ENCODE results near the gene FLT1. TPM values are rescaled to one million over a fixed set of nuclear protein-coding genes. Genes with fewer than 3 reads are reported as not detected.

The FLT1 gene
- total RNA-seq, 1 donor from 2014 or later: 0.47 TPM

DNA sequence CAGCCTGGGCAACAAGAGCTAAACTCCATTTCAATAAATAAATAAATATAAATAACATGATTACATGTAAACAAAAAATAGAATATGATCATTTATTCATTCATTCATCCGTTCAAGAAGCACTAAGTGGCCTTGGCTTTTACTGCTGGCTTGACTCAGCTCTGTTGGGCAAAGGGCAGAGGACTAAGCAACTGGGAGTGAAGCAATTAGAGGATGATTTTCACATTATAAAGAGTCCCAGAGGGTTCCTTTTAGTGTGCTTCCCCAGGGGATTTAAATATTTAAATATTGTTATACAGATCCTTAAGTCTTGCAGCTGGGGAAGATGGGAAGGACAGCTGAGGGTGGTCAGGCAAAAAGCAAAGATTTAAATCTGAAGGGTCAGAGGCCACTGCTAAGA lies 34.9 kb upstream of the FLT1 start:
- H3K9me3 Mint-ChIP-seq: peaks cover 6% of the 10 kb centered on the region
- no peak overlapping the region for H3K9ac ChIP-seq
- no peak overlapping the region for H3K27ac Mint-ChIP-seq
- no peak overlapping the region for H3K4me2 ChIP-seq
- H3K9me3 ChIP-seq (ENCODE audit: low read depth): no peaks in the 10 kb centered on the region
- H3K36me3 ChIP-seq: no peaks in the 10 kb centered on the region
- no peaks in the 10 kb centered on the region for H3K79me2 ChIP-seq (ENCODE audit: low read depth)
- peaks cover 18% of the 10 kb centered on the region for H3K27me3 Mint-ChIP-seq (ENCODE audit: insufficient read depth, low read depth)
- no peaks in the 10 kb centered on the region for H4K20me1 ChIP-seq (ENCODE audit: low read depth)
- DNase-seq (ENCODE audit: low spot score): no peak
- H3K27ac ChIP-seq: no peak overlapping the region
- H3K27me3 ChIP-seq: peaks cover 68% of the 10 kb centered on the region
- no peak overlapping the region for H3K4me3 Mint-ChIP-seq
- peaks cover 3% of the 10 kb centered on the region for H3K36me3 Mint-ChIP-seq
- H3K4me1 ChIP-seq: no peaks in the 10 kb centered on the region
- no peak overlapping the region for H2AFZ ChIP-seq (replicated peaks)
- peaks cover 34% of the 10 kb centered on the region for H3F3A ChIP-seq (ENCODE audit: low read depth)
- H3K4me1 Mint-ChIP-seq: no peaks in the 10 kb centered on the region
- no peak overlapping the region for H3K4me3 ChIP-seq
- TF ChIP-seq, protein P1, sequence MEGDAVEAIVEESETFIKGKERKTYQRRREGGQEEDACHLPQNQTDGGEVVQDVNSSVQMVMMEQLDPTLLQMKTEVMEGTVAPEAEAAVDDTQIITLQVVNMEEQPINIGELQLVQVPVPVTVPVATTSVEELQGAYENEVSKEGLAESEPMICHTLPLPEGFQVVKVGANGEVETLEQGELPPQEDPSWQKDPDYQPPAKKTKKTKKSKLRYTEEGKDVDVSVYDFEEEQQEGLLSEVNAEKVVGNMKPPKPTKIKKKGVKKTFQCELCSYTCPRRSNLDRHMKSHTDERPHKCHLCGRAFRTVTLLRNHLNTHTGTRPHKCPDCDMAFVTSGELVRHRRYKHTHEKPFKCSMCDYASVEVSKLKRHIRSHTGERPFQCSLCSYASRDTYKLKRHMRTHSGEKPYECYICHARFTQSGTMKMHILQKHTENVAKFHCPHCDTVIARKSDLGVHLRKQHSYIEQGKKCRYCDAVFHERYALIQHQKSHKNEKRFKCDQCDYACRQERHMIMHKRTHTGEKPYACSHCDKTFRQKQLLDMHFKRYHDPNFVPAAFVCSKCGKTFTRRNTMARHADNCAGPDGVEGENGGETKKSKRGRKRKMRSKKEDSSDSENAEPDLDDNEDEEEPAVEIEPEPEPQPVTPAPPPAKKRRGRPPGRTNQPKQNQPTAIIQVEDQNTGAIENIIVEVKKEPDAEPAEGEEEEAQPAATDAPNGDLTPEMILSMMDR (IDR thresholded peaks at IDR 0.05): no peak
- TF ChIP-seq EZH2 (IDR thresholded peaks at IDR 0.05) (no peak), EZH2phosphoT487 (IDR thresholded peaks at IDR 0.05) (no peak)

DNA sequence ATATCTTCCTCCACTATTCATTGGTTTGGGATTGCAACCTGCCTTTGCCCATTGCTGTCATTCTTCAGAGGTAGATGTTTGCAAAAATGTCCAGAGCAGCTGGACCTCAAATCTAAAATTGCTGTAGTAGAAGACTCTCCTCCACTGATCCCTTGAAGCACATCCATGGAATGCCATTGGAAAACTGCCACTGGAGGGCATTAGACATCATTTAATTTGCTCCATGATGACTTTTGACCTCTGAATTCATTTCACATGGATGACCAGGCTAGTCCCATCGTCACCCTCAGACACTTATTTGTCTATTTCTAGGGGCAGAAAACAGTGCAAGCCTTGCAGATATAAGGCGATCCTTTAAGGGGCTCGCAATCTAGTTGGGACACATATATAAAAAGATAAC lies 33.9 kb upstream of the FLT1 start:
- no peak overlapping the region for H3K9ac ChIP-seq
- peaks cover 34% of the 10 kb centered on the region for H3F3A ChIP-seq (ENCODE audit: low read depth)
- H3K27me3 ChIP-seq: peaks cover 59% of the 10 kb centered on the region
- no peak overlapping the region for H3K27ac ChIP-seq
- no peaks in the 10 kb centered on the region for H3K36me3 Mint-ChIP-seq
- TF ChIP-seq EZH2phosphoT487 (IDR thresholded peaks at IDR 0.05) (no peak), EZH2 (IDR thresholded peaks at IDR 0.05) (no peak)
- TF ChIP-seq, protein P1 (IDR thresholded peaks at IDR 0.05): peak; percentile 21
- H3K4me1 ChIP-seq: no peaks in the 10 kb centered on the region
- no peak overlapping the region for H2AFZ ChIP-seq (replicated peaks)
- H3K4me3 ChIP-seq: no peak overlapping the region
- H3K79me2 ChIP-seq (ENCODE audit: low read depth): no peaks in the 10 kb centered on the region
- H4K20me1 ChIP-seq (ENCODE audit: low read depth): no peaks in the 10 kb centered on the region
- H3K4me3 Mint-ChIP-seq: no peak overlapping the region
- no peak for DNase-seq (ENCODE audit: low spot score)
- no peak overlapping the region for H3K27ac Mint-ChIP-seq
- H3K27me3 Mint-ChIP-seq (ENCODE audit: insufficient read depth, low read depth): peaks cover 13% of the 10 kb centered on the region
- H3K36me3 ChIP-seq: no peaks in the 10 kb centered on the region
- no peak overlapping the region for H3K4me2 ChIP-seq
- peaks cover under 1% of the 10 kb centered on the region for H3K9me3 Mint-ChIP-seq
- H3K9me3 ChIP-seq (ENCODE audit: low read depth): no peaks in the 10 kb centered on the region
- H3K4me1 Mint-ChIP-seq: no peaks in the 10 kb centered on the region

DNA sequence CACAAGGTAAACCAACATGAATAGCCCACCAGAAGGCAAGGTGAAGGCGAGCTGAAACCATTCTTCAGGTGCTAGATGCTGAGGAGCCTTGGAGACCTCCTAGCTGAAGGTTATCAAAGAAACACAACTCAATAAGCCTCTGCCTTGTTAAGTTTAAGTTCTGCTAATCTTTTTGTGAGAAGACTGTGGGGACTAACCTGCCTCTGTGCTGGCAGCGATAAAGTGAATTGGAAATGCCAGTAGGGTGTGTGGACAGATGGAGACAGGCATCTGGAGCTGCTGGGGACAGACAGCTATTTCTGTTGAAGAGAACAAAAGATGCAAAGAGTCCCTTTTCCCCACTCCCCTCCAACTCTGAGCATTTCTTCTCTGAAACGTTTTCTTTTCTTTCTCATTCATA lies 33.5 kb upstream of the FLT1 start:
- no peaks in the 10 kb centered on the region for H3K36me3 Mint-ChIP-seq
- H3K27ac Mint-ChIP-seq: no peak overlapping the region
- TF ChIP-seq, protein P1 (IDR thresholded peaks at IDR 0.05): no peak
- TF ChIP-seq EZH2phosphoT487 (IDR thresholded peaks at IDR 0.05) (no peak), EZH2 (IDR thresholded peaks at IDR 0.05) (no peak)
- Histone ChIP-seq H3K9me3 (ENCODE audit: low read depth) (no peaks in the 10 kb centered on the region), H3K27me3 (peaks cover 55% of the 10 kb centered on the region), H3F3A (ENCODE audit: low read depth) (peaks cover 32% of the 10 kb centered on the region), H4K20me1 (ENCODE audit: low read depth) (no peaks in the 10 kb centered on the region), H3K79me2 (ENCODE audit: low read depth) (no peaks in the 10 kb centered on the region), H3K4me3 (no peak overlapping the region), H3K9ac (no peak overlapping the region), H3K27ac (no peak overlapping the region), H3K36me3 (no peaks in the 10 kb centered on the region), H2AFZ (replicated peaks) (no peak overlapping the region), H3K4me2 (no peak overlapping the region), H3K4me1 (no peaks in the 10 kb centered on the region)
- H3K9me3 Mint-ChIP-seq: no peaks in the 10 kb centered on the region
- no peak for DNase-seq (ENCODE audit: low spot score)
- no peak overlapping the region for H3K4me3 Mint-ChIP-seq
- H3K27me3 Mint-ChIP-seq (ENCODE audit: insufficient read depth, low read depth): peaks cover 12% of the 10 kb centered on the region
- no peaks in the 10 kb centered on the region for H3K4me1 Mint-ChIP-seq

Data from neural progenitor cell (in vitro differentiated cells).